ENCODE results near the gene GAB2.

GAB2 gene

DNA sequence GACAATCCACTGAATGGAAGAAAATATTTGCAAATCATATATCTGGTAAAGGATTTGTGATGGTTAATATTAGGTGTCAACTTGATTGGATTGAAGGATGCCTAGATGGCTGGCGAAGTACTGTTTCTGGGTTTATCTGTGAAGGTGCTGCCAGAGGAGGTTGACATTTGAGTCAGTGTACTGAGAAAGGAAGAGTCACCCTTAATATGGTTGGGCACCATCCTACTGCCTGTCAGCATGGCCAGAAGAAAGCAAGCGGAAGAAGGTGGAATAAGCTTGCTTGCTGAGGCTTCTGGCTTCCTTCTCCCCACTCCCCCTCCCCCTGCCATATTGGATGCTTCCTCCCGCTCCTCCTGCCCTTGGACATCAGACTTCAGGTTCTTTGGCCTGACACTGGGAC is 101.9 kb downstream of the GAB2 start:
- H3K27me3 ChIP-seq (ENCODE audit: control insufficient read depth, insufficient read depth, low read length) = no peaks in the 10 kb centered on the region
- H3K4me1 ChIP-seq (ENCODE audit: control insufficient read depth, insufficient read depth, low read length) = no peaks in the 10 kb centered on the region
- H3K9me3 ChIP-seq (ENCODE audit: control insufficient read depth, insufficient read depth, low read length) = no peaks in the 10 kb centered on the region
- H3K4me3 ChIP-seq (ENCODE audit: low read depth, low read length) = no peak overlapping the region
- H3K9ac ChIP-seq (ENCODE audit: low read depth, low read length) = no peak overlapping the region
- no peaks in the 10 kb centered on the region for H3K36me3 ChIP-seq (ENCODE audit: control insufficient read depth, insufficient read depth, low read length)

DNA sequence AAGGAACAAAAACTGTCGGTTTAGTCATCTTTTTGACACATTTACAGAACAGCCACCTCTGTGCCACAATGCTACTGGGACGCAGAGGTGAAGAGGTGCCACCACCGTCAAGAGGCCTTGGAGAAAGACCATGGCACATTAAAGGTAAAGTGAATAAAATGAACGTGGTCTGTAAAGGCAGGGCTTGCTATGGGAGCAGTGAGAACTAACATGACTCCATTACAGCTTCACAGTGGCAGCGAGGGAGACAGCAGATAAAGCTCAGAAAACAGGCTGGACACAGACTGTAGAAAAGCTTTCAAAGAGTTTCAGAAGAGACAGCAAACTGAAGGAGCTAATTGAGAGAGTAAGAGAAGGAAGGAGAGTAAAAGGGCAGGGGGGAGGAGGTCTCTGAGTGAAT is 102.9 kb downstream of the GAB2 start:
- no peak overlapping the region for H3K9ac ChIP-seq (ENCODE audit: low read depth, low read length)
- H3K27me3 ChIP-seq (ENCODE audit: control insufficient read depth, insufficient read depth, low read length) = no peaks in the 10 kb centered on the region
- H3K9me3 ChIP-seq (ENCODE audit: control insufficient read depth, insufficient read depth, low read length) = no peaks in the 10 kb centered on the region
- H3K4me3 ChIP-seq (ENCODE audit: low read depth, low read length) = no peak overlapping the region
- H3K36me3 ChIP-seq (ENCODE audit: control insufficient read depth, insufficient read depth, low read length) = no peaks in the 10 kb centered on the region
- H3K4me1 ChIP-seq (ENCODE audit: control insufficient read depth, insufficient read depth, low read length) = no peaks in the 10 kb centered on the region

DNA sequence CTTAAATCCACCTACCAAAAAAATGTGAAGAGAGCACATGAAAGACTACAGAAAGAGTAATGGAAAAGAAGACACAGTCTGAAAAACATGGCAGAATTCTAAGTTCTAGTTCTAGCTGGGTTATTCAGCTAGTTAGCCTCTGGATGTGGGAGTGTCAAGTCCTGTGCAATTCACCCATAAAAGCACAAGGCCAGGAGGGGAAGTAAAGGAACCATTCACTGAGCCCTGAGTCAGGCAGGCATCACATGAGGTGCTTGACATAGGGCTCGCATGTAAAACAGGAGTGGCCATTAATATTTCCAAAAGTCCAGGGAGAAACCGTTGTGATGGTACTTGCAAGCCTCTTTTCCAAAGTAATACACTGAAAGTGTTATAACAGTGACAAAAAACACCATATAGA is 103.7 kb downstream of the GAB2 start:
- no peaks in the 10 kb centered on the region for H3K4me1 ChIP-seq (ENCODE audit: control insufficient read depth, insufficient read depth, low read length)
- H3K9ac ChIP-seq (ENCODE audit: low read depth, low read length) = no peak overlapping the region
- no peak overlapping the region for H3K4me3 ChIP-seq (ENCODE audit: low read depth, low read length)
- H3K27me3 ChIP-seq (ENCODE audit: control insufficient read depth, insufficient read depth, low read length) = no peaks in the 10 kb centered on the region
- no peaks in the 10 kb centered on the region for H3K36me3 ChIP-seq (ENCODE audit: control insufficient read depth, insufficient read depth, low read length)
- no peaks in the 10 kb centered on the region for H3K9me3 ChIP-seq (ENCODE audit: control insufficient read depth, insufficient read depth, low read length)

DNA sequence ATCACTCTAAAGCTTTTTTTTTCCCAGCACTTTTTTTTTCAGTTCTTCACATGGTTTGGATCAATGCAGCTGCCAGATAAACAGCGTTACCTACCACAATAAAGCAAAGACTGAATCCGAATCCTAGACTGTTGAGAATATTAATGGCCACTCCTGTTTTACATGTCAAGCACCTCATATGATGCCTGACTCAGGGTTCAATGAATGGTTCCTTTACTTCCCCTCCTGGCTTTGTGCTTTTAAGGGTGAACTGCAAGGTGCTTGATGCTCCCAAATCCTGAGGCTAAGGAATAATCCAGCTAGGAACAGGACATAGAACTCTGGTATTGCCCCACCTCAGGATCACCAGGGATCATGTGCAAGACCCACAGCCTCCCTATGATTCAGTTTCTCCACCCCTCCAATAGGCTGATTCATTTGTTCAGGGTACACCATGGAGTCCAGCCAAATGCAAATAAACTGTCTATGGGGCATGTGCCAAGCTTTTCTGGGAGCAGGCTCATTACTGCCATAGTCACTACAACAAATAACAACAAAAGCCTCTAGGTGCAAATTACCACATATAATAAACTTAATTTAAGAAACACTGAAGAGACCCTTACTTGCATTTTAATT is 104.3 kb downstream of the GAB2 start:
- H3K4me1 ChIP-seq (ENCODE audit: control insufficient read depth, insufficient read depth, low read length) = no peaks in the 10 kb centered on the region
- no peak overlapping the region for H3K4me3 ChIP-seq (ENCODE audit: low read depth, low read length)
- H3K9ac ChIP-seq (ENCODE audit: low read depth, low read length) = no peak overlapping the region
- H3K36me3 ChIP-seq (ENCODE audit: control insufficient read depth, insufficient read depth, low read length) = no peaks in the 10 kb centered on the region
- H3K9me3 ChIP-seq (ENCODE audit: control insufficient read depth, insufficient read depth, low read length) = no peaks in the 10 kb centered on the region
- H3K27me3 ChIP-seq (ENCODE audit: control insufficient read depth, insufficient read depth, low read length) = no peaks in the 10 kb centered on the region

DNA sequence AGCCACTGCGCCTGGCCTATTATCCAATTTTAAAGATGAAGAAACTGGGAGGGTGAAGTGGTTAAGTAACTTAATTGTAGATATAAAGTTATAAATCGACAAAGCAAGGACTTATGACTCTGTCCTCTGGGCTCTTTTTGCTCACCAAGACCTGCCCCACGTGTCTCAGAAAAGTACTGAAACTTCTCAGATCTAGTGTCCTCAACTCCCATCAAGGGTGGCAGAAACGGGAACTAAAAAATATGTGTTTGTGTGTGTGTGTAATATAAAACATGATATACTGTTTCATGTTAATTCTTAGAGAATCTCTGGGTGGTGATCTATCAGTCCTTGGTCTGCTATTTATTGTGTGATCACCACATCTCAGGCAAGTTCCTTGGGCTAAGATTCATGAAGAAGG is 104.9 kb downstream of the GAB2 start:
- Histone ChIP-seq H3K27me3 (ENCODE audit: control insufficient read depth, insufficient read depth, low read length) (no peaks in the 10 kb centered on the region), H3K4me3 (ENCODE audit: low read depth, low read length) (no peak overlapping the region), H3K9ac (ENCODE audit: low read depth, low read length) (no peak overlapping the region), H3K9me3 (ENCODE audit: control insufficient read depth, insufficient read depth, low read length) (no peaks in the 10 kb centered on the region), H3K4me1 (ENCODE audit: control insufficient read depth, insufficient read depth, low read length) (no peaks in the 10 kb centered on the region), H3K36me3 (ENCODE audit: control insufficient read depth, insufficient read depth, low read length) (no peaks in the 10 kb centered on the region)

DNA sequence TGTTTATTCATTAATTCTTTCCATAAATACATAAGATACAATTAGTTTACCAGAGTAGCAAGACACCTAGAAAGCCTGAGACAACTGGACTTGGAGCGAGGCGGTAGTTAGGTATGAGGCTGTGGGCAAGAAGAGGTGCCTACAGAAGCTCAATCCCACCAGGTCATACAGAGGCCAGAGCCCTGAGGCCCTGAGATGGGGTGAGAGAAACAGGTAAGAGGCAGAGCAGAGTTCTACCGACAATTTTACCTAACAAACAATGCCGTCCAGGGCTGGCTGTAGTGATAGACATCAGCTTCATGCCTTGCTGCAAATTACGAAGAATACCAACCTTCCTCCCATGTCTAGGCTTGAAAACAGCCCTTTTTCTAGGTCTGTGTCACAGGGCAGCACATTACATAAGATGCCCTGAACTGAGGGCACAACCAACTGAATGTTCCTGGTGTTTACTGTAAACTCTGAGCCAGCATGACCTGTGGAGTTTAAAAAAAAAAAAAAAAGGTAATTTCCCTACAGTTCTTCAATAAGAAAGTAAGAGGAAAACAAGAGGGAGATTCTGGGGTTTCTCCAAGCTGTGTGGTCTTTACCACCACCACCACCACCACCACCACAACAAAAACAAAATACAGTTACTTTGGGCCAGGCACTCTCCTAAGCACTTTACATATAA is 105.8 kb downstream of the GAB2 start:
- Histone ChIP-seq H3K4me3 (ENCODE audit: low read depth, low read length) (no peak overlapping the region), H3K36me3 (ENCODE audit: control insufficient read depth, insufficient read depth, low read length) (no peaks in the 10 kb centered on the region), H3K27me3 (ENCODE audit: control insufficient read depth, insufficient read depth, low read length) (no peaks in the 10 kb centered on the region), H3K9ac (ENCODE audit: low read depth, low read length) (no peak overlapping the region), H3K4me1 (ENCODE audit: control insufficient read depth, insufficient read depth, low read length) (no peaks in the 10 kb centered on the region), H3K9me3 (ENCODE audit: control insufficient read depth, insufficient read depth, low read length) (no peaks in the 10 kb centered on the region)

DNA sequence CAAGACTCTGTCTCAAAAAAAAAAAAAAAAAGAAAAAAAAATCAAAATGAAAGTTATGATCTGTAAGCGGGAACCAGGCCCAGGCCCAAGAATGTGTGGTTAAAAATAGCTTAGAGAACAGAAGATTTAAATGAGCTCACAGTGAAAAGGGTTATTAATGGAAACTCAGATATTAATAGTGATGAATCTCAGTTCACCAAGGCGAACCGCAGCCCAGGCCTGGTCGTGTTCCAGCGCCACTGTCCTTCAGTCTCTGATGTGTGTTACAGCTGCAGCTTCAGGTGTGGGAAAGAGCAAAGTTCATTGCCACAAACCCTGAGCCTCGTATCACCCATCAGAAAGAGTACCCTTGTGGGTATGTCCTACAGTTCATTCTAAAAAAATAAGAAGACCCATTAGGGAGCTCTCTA is 107.1 kb downstream of the GAB2 start:
- Histone ChIP-seq H3K4me1 (ENCODE audit: control insufficient read depth, insufficient read depth, low read length) (no peaks in the 10 kb centered on the region), H3K9ac (ENCODE audit: low read depth, low read length) (no peak overlapping the region)

DNA sequence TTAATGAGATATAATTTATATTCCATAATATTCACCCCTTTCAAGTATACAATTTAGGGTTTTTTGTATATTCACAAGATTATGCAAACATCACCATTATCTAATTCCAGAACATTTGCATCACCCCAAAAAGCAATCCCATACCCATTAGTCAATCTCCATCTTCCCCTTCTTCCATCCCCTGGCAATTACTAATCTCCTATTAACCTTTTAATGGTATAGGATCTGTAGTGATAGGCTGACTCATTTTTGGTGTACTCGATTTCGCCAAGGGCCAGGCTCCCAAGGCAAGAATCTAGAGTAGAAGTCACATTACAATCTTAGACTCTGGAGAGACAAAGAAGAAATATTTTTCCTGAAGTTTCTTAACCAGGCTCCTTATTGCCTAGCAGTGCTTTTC is 113.4 kb downstream of the GAB2 start:
- no peaks in the 10 kb centered on the region for H3K9me3 ChIP-seq (ENCODE audit: control insufficient read depth, insufficient read depth, low read length)
- no peaks in the 10 kb centered on the region for H3K36me3 ChIP-seq (ENCODE audit: control insufficient read depth, insufficient read depth, low read length)
- H3K4me1 ChIP-seq (ENCODE audit: control insufficient read depth, insufficient read depth, low read length) = peaks cover 3% of the 10 kb centered on the region
- no peak overlapping the region for H3K9ac ChIP-seq (ENCODE audit: low read depth, low read length)
- H3K27me3 ChIP-seq (ENCODE audit: control insufficient read depth, insufficient read depth, low read length) = no peaks in the 10 kb centered on the region
- no peak overlapping the region for H3K4me3 ChIP-seq (ENCODE audit: low read depth, low read length)

More for the DNA sequence above, 107.1 kb downstream of the GAB2 start:
- Histone ChIP-seq H3K9me3 (ENCODE audit: control insufficient read depth, insufficient read depth, low read length) (no peaks in the 10 kb centered on the region), H3K4me3 (ENCODE audit: low read depth, low read length) (no peak overlapping the region), H3K36me3 (ENCODE audit: control insufficient read depth, insufficient read depth, low read length) (no peaks in the 10 kb centered on the region), H3K27me3 (ENCODE audit: control insufficient read depth, insufficient read depth, low read length) (no peaks in the 10 kb centered on the region)

DNA sequence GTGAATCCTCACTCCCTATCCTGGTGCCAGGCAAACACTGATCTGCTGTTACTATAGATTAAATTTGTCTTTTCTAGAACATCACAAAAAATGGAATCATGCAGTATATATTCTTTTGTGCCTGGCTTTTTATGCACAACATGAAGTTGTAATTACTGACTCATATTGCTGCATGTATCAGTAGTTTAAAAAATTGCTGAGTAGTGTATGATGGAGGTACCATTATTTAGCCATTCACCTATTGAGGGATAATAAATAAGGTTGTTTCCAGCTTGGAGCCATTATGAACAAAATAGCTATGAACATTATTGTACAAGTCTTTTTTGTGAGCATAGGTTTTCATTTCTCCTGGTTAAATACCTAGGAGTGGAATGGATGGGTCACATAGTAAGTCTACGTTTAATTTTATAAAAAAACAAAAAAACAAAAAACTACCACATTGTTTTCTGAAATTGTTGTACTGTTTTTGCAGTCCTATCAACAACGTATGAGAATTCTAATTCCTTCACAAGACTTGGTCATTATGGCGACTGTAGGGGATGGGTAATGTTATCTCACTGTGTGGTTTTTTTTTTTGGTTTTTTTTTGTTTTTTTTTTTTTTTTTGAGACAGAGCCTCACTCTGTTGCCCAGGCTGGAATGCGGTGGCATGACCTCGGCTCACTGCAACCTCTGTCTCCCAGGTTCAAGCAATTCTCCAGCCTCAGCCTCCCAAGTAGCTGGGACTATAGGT is 117.3 kb downstream of the GAB2 start:
- peaks cover 3% of the 10 kb centered on the region for H3K4me1 ChIP-seq (ENCODE audit: control insufficient read depth, insufficient read depth, low read length)
- H3K36me3 ChIP-seq (ENCODE audit: control insufficient read depth, insufficient read depth, low read length) = no peaks in the 10 kb centered on the region
- no peaks in the 10 kb centered on the region for H3K9me3 ChIP-seq (ENCODE audit: control insufficient read depth, insufficient read depth, low read length)
- H3K4me3 ChIP-seq (ENCODE audit: low read depth, low read length) = no peak overlapping the region
- no peak overlapping the region for H3K9ac ChIP-seq (ENCODE audit: low read depth, low read length)
- H3K27me3 ChIP-seq (ENCODE audit: control insufficient read depth, insufficient read depth, low read length) = no peaks in the 10 kb centered on the region

DNA sequence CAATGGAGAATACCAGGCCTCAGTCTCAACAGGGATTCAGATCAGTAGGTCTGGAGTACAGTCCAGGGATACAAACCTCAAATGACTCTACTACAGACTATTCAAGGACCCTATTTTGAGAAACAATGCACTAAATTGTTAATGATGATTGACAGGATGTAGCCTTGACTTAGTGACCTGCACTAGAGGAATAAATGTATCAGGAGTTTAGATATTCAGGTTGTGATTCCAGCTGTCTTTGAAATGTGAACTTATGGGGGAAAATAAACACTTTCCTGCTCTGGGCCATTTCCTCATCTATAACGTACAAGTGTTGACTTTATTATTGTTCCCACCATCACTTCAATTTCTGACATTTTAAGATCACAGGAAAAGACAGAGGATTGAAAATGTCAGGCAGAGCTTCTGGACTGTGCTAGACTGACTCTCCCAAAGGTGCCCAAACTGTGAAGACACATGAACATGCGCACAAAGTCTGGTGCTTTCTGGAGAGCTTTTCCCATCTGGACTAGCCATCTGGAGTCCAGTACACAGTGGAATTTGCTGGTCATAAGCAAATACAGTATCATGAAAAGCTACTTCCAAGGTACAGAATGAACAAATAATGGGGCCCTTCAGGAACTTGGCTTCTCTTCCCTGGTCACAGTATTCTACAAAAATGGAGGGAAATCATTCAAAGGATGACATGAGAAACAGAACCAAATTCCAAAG is 118.5 kb downstream of the GAB2 start:
- no peaks in the 10 kb centered on the region for H3K36me3 ChIP-seq (ENCODE audit: control insufficient read depth, insufficient read depth, low read length)
- H3K4me1 ChIP-seq (ENCODE audit: control insufficient read depth, insufficient read depth, low read length) = peaks cover 3% of the 10 kb centered on the region
- no peaks in the 10 kb centered on the region for H3K9me3 ChIP-seq (ENCODE audit: control insufficient read depth, insufficient read depth, low read length)
- no peaks in the 10 kb centered on the region for H3K27me3 ChIP-seq (ENCODE audit: control insufficient read depth, insufficient read depth, low read length)
- H3K9ac ChIP-seq (ENCODE audit: low read depth, low read length) = no peak overlapping the region
- no peak overlapping the region for H3K4me3 ChIP-seq (ENCODE audit: low read depth, low read length)

DNA sequence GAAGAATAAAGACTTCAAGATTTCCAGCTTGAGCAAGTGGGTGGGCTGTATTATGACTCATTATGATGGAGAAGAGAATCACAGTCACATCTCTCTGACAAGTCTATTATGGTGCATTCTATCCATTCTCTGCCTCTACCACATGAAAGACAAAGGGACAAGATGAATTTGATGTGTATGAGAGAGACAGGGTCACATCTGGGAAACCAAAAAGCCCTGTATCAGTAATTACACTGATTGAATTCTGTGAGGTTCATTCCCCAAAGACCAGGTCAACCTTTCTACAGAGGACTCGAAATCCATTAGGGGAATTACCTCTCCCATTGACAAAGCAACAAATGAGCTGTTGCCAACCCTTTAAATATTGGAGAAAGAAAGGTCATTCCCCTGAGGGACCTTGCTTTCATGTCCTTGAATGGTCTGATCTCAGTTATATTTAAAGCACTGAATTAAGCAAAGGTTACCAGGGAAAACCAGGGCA is 119.3 kb downstream of the GAB2 start:
- no peaks in the 10 kb centered on the region for H3K9me3 ChIP-seq (ENCODE audit: control insufficient read depth, insufficient read depth, low read length)
- no peaks in the 10 kb centered on the region for H3K36me3 ChIP-seq (ENCODE audit: control insufficient read depth, insufficient read depth, low read length)
- H3K27me3 ChIP-seq (ENCODE audit: control insufficient read depth, insufficient read depth, low read length) = no peaks in the 10 kb centered on the region
- peaks cover 3% of the 10 kb centered on the region for H3K4me1 ChIP-seq (ENCODE audit: control insufficient read depth, insufficient read depth, low read length)
- H3K9ac ChIP-seq (ENCODE audit: low read depth, low read length) = no peak overlapping the region
- no peak overlapping the region for H3K4me3 ChIP-seq (ENCODE audit: low read depth, low read length)

Data from iPS-15b (cell line).